OCI-LY3 (cell line): Measurements from ENCODE around the gene CILP2.

Source experiments
- CTCF ChIP-seq: fragments of 200-600, 300-600 bp; sonication (generic); IDR thresholded peaks from 2 replicates; pipeline ENCODE4 v1.5.1; 2014; ENCODE audit warnings: antibody characterized with exemption, low read length, low read depth
- EZH2phosphoT487 ChIP-seq: fragments of 200-600 bp; shearing (Covaris generic); IDR thresholded peaks from 2 replicates; pipeline ENCODE4 v1.6.1; 2018; ENCODE audit warnings: antibody characterized with exemption, mixed run types, low read depth

GRCh38 chr19:19543640-19544039, 5.6 kb downstream of the CILP2 start:
- TF ChIP-seq CTCF (no peak), EZH2phosphoT487 (no peak)
